Neural progenitor cell (in vitro differentiated cells): ENCODE measurements around the gene LYPD5.

ENCODE experiments used
- CTCF ChIP-seq: fragments of 200-600 bp; sonication (generic); IDR thresholded peaks from 2 replicates; pipeline ENCODE4 v1.5.1; 2017; ENCODE audit warnings: antibody characterized with exemption, mild to moderate bottlenecking
- EZH2 ChIP-seq: fragments of 200-600 bp; sonication (generic); IDR thresholded peaks from 2 replicates; pipeline ENCODE4 v1.6.1; 2017; ENCODE audit warnings: antibody characterized with exemption, mild to moderate bottlenecking, moderate library complexity
- EZH2phosphoT487 ChIP-seq: fragments of 200-600 bp; sonication (generic); IDR thresholded peaks from 2 replicates; pipeline ENCODE4 v1.6.1; 2017; ENCODE audit warnings: antibody characterized with exemption

GRCh38 chr19:43779820-43780219 lies 22.4 kb downstream of the LYPD5 start:
- TF ChIP-seq CTCF (no peak), EZH2 (no peak), EZH2phosphoT487 (no peak)
